ENCODE data around the gene MAP3K3. TPM values are rescaled to one million over a fixed set of nuclear protein-coding genes. Genes with fewer than 3 reads are reported as not detected.

MAP3K3 gene
- total and polyA plus RNA-seq, 2 experiments from 2014 or later = 6.1 to 24.6 TPM

DNA sequence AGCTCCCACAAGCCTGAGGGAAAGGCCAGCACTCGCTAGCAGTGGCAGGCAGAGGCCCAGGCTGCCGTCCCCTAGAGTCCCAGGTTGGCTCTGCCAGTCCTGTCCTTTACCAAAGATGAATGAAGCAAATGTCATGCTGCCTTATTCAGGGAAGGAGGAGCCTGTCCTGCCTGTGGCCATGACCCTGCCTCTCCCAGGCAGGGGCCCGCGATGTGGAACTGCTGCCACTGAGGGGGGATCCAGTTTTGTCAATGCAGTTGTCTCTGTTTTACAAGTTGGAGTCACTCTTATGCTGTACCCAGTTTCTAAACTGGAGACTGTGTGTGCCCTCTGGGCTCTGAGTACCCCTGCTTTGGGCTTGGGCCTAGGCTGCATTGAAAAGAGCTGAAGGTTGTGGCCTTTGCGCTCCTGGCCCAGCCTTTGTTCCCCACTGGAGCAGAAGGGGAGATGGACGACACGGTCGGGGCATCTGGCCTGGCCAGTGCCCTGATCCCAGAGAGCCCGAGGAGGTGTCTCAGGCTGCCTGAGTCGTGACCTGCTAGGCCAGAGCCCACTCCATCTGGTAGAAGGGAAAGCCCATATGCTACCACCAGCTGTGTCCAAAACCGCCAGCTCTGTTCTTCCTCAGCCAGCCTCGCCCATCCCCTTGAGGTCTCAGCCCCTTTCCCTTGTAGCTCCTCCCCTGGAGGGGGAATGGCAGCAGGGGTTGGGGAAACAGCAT, 72.2 kb downstream of the MAP3K3 start:
- H3K27ac Mint-ChIP-seq = no peak overlapping the region
- peak; percentile 14 for ATAC-seq
- no peak overlapping the region for H3K4me3 Mint-ChIP-seq

DNA sequence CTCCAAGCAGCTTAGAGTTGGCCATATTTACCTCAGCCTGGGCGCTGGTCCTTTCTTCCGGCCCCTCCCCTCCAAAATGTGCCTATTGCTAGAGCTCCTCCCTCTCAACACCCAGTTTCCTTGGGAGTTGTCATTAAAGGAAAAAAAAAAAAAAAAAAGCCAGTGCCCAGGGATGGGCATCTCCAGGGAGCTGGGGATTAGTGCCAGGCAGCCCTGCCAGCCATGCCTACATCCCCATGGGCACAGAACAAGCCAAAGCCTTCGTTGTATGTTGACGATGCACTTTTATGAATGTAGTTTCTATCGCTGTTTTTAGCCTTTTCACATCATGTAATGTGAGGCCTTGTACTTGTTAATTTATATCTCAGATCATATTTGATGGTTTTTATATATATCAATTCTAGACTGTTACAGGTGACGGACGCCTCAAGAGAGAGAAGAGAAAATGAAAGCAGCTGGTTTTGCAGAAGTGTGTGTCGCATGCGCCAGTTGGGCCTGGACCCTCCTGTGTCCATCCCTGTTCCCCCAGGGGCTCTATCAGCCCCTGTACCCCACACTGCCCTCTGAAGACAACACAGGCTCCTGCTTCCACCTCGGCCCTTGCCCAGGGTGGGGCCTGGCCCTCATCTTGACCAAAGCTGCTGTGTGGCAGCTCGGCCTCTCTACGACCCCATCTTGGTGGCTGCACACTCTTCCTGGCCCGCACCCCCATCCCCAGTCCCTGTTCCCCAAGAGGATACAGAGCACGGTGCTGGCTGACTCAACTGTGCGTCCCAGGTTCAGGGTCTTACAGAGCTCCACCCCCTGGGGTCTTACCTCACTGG, 72.9 kb downstream of the MAP3K3 start:
- Histone ChIP-seq H3K27ac (ENCODE audit: low read depth) (no peak overlapping the region), H2AFZ (no peak overlapping the region), H3K79me2 (replicated peaks; ENCODE audit: insufficient read depth) (no peaks in the 10 kb centered on the region), H3K4me1 (ENCODE audit: insufficient read depth) (peaks cover 17% of the 10 kb centered on the region; the same call in 1 of the 2 replicates), H3F3A (replicated peaks; ENCODE audit: low read depth) (peaks cover 17% of the 10 kb centered on the region), H3K4me3 (no peak overlapping the region), H3K27me3 (ENCODE audit: insufficient read depth) (no peaks in the 10 kb centered on the region), H4K20me1 (replicated peaks; ENCODE audit: insufficient read depth) (no peaks in the 10 kb centered on the region), H3K36me3 (ENCODE audit: insufficient read depth) (no peaks in the 10 kb centered on the region), H3K9me2 (ENCODE audit: insufficient read depth) (no peaks in the 10 kb centered on the region), H3K4me2 (no peak overlapping the region)
- no peak for DNase-seq (ENCODE audit: low spot score)
- peaks cover 37% of the 10 kb centered on the region; the same call in 2 of the 3 replicates for H3K4me1 Mint-ChIP-seq
- peaks cover 16% of the 10 kb centered on the region for H3K27me3 Mint-ChIP-seq (ENCODE audit: insufficient read depth, low read depth, poor library complexity)
- H3K4me3 Mint-ChIP-seq = no peak overlapping the region; the same call in 2 of the 3 replicates
- no peak overlapping the region for H3K27ac Mint-ChIP-seq
- H3K36me3 Mint-ChIP-seq (ENCODE audit: low read depth) = peaks cover 26% of the 10 kb centered on the region
- no peak for ATAC-seq
- H3K9me3 Mint-ChIP-seq = no peaks in the 10 kb centered on the region; the same call in 2 of the 3 replicates
- TF ChIP-seq, protein P1, sequence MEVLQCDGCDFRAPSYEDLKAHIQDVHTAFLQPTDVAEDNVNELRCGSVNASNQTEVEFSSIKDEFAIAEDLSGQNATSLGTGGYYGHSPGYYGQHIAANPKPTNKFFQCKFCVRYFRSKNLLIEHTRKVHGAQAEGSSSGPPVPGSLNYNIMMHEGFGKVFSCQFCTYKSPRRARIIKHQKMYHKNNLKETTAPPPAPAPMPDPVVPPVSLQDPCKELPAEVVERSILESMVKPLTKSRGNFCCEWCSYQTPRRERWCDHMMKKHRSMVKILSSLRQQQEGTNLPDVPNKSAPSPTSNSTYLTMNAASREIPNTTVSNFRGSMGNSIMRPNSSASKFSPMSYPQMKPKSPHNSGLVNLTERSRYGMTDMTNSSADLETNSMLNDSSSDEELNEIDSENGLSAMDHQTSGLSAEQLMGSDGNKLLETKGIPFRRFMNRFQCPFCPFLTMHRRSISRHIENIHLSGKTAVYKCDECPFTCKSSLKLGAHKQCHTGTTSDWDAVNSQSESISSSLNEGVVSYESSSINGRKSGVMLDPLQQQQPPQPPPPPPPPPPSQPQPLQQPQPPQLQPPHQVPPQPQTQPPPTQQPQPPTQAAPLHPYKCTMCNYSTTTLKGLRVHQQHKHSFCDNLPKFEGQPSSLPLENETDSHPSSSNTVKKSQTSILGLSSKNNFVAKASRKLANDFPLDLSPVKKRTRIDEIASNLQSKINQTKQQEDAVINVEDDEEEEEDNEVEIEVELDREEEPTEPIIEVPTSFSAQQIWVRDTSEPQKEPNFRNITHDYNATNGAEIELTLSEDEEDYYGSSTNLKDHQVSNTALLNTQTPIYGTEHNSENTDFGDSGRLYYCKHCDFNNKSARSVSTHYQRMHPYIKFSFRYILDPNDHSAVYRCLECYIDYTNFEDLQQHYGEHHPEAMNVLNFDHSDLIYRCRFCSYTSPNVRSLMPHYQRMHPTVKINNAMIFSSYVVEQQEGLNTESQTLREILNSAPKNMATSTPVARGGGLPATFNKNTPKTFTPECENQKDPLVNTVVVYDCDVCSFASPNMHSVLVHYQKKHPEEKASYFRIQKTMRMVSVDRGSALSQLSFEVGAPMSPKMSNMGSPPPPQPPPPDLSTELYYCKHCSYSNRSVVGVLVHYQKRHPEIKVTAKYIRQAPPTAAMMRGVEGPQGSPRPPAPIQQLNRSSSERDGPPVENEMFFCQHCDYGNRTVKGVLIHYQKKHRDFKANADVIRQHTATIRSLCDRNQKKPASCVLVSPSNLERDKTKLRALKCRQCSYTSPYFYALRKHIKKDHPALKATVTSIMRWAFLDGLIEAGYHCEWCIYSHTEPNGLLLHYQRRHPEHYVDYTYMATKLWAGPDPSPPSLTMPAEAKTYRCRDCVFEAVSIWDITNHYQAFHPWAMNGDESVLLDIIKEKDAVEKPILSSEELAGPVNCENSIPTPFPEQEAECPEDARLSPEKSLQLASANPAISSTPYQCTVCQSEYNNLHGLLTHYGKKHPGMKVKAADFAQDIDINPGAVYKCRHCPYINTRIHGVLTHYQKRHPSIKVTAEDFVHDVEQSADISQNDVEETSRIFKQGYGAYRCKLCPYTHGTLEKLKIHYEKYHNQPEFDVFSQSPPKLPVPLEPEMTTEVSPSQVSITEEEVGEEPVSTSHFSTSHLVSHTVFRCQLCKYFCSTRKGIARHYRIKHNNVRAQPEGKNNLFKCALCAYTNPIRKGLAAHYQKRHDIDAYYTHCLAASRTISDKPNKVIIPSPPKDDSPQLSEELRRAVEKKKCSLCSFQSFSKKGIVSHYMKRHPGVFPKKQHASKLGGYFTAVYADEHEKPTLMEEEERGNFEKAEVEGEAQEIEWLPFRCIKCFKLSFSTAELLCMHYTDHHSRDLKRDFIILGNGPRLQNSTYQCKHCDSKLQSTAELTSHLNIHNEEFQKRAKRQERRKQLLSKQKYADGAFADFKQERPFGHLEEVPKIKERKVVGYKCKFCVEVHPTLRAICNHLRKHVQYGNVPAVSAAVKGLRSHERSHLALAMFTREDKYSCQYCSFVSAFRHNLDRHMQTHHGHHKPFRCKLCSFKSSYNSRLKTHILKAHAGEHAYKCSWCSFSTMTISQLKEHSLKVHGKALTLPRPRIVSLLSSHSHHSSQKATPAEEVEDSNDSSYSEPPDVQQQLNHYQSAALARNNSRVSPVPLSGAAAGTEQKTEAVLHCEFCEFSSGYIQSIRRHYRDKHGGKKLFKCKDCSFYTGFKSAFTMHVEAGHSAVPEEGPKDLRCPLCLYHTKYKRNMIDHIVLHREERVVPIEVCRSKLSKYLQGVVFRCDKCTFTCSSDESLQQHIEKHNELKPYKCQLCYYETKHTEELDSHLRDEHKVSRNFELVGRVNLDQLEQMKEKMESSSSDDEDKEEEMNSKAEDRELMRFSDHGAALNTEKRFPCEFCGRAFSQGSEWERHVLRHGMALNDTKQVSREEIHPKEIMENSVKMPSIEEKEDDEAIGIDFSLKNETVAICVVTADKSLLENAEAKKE (CRISPR knock-in tag; IDR thresholded peaks at IDR 0.05) = no peak

More for the DNA sequence above, 72.2 kb downstream of the MAP3K3 start:
- no peak overlapping the region for H2AFZ ChIP-seq
- H3K9me2 ChIP-seq (ENCODE audit: insufficient read depth) = no peaks in the 10 kb centered on the region
- H3K4me3 ChIP-seq = no peak overlapping the region
- H3K27me3 ChIP-seq (ENCODE audit: insufficient read depth) = no peaks in the 10 kb centered on the region
- Mint-ChIP-seq H3K9me3 (no peaks in the 10 kb centered on the region; the same call in 2 of the 3 replicates), H3K4me1 (peaks cover 37% of the 10 kb centered on the region; the same call in 2 of the 3 replicates), H3K36me3 (ENCODE audit: low read depth) (peaks cover 30% of the 10 kb centered on the region), H3K27me3 (ENCODE audit: insufficient read depth, low read depth, poor library complexity) (peaks cover 16% of the 10 kb centered on the region)
- no peaks in the 10 kb centered on the region for H3K79me2 ChIP-seq (replicated peaks; ENCODE audit: insufficient read depth)
- TF ChIP-seq ZNF114 (CRISPR knock-in tag; IDR thresholded peaks at IDR 0.05) = no peak
- no peak for TF ChIP-seq STAT1 (IDR thresholded peaks at IDR 0.05; ENCODE audit: unreplicated experiment)
- no peak for TF ChIP-seq POLR2AphosphoS5 (IDR thresholded peaks at IDR 0.05; ENCODE audit: low read depth)
- TF ChIP-seq EZH2phosphoT487 (IDR thresholded peaks at IDR 0.05; ENCODE audit: unreplicated experiment) = no peak
- TF ChIP-seq JUNB (IDR thresholded peaks at IDR 0.05; ENCODE audit: unreplicated experiment) = no peak
- TF ChIP-seq, protein P2, sequence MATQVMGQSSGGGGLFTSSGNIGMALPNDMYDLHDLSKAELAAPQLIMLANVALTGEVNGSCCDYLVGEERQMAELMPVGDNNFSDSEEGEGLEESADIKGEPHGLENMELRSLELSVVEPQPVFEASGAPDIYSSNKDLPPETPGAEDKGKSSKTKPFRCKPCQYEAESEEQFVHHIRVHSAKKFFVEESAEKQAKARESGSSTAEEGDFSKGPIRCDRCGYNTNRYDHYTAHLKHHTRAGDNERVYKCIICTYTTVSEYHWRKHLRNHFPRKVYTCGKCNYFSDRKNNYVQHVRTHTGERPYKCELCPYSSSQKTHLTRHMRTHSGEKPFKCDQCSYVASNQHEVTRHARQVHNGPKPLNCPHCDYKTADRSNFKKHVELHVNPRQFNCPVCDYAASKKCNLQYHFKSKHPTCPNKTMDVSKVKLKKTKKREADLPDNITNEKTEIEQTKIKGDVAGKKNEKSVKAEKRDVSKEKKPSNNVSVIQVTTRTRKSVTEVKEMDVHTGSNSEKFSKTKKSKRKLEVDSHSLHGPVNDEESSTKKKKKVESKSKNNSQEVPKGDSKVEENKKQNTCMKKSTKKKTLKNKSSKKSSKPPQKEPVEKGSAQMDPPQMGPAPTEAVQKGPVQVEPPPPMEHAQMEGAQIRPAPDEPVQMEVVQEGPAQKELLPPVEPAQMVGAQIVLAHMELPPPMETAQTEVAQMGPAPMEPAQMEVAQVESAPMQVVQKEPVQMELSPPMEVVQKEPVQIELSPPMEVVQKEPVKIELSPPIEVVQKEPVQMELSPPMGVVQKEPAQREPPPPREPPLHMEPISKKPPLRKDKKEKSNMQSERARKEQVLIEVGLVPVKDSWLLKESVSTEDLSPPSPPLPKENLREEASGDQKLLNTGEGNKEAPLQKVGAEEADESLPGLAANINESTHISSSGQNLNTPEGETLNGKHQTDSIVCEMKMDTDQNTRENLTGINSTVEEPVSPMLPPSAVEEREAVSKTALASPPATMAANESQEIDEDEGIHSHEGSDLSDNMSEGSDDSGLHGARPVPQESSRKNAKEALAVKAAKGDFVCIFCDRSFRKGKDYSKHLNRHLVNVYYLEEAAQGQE (IDR thresholded peaks at IDR 0.05; ENCODE audit: unreplicated experiment) = no peak
- peaks cover 17% of the 10 kb centered on the region; the same call in 1 of the 2 replicates for H3K4me1 ChIP-seq (ENCODE audit: insufficient read depth)
- DNase-seq (ENCODE audit: low spot score) = peak; percentile 64
- H3K36me3 ChIP-seq (ENCODE audit: insufficient read depth) = no peaks in the 10 kb centered on the region
- H4K20me1 ChIP-seq (replicated peaks; ENCODE audit: insufficient read depth) = no peaks in the 10 kb centered on the region
- H3F3A ChIP-seq (replicated peaks; ENCODE audit: low read depth) = peaks cover 17% of the 10 kb centered on the region
- no peak overlapping the region for H3K4me2 ChIP-seq
- no peak overlapping the region for H3K27ac ChIP-seq (ENCODE audit: low read depth)
